ENCODE measurements around the gene IFNA13. TPM values are rescaled to one million over a fixed set of nuclear protein-coding genes. Genes with fewer than 3 reads are reported as not detected.

IFNA13 gene
- not detected in 2 replicates for total RNA-seq
- polyA plus RNA-seq, result not detected in 2 replicates
- polyA plus RNA-seq (2012), result not detected in 2 replicates
- polyA minus RNA-seq (ENCODE audit: low replicate concordance), result not detected in 2 replicates

DNA sequence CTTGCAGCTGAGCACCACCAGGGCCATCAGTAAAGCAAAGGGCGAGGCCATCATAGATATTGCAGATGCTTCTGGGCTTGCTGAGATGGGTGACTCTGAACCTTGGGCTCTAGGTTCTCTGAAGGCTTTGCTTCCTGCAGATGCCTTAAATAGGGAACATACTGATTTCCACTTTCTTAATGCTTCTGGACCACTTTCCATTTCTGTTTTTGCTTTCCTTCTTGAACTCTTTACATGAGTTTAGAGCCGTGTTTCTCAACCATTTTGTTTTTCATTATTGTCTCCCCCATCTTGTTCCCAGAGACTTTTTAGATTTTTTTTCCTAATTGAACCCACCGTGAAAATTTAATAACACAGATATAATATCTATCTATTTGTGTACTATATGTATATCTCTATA is at the start of gene IFNA13:
TSS of gene IFNA13 (minus strand) at position 101 of the 400 bp plus-strand sequence. CDS start at position 54, 47 bp downstream.
- Histone ChIP-seq H3K27me3 (ENCODE audit: control insufficient read depth, insufficient read depth, low read length) (peaks cover 6% of the 10 kb centered on the region), H3K9me3 (ENCODE audit: control insufficient read depth, insufficient read depth, low read depth, low read length) (no peaks in the 10 kb centered on the region), H3K4me1 (ENCODE audit: control insufficient read depth, extremely low read depth, insufficient read depth, low read length) (no peaks in the 10 kb centered on the region), H3K79me2 (ENCODE audit: control insufficient read depth, insufficient read depth, low read length) (no peaks in the 10 kb centered on the region), H3K36me3 (ENCODE audit: control insufficient read depth, insufficient read depth, low read length) (no peaks in the 10 kb centered on the region), H3K4me2 (ENCODE audit: extremely low read depth, insufficient read depth, low read length) (no peak within 1 kb of the TSS), H3K9ac (ENCODE audit: insufficient read depth, low read length) (no peak within 1 kb of the TSS), H4K20me1 (ENCODE audit: control insufficient read depth, extremely low read depth, insufficient read depth, low read length) (no peaks in the 10 kb centered on the region), H3K4me3 (replicated peaks in 1 of 4; ENCODE audit: control extremely low read depth in 1 of 4, insufficient read depth in 1 of 4, low read depth in 3 of 4, low read length in 4 of 4) (no peak within 1 kb of the TSS), H3K27ac (ENCODE audit: insufficient read depth, low read length) (no peak within 1 kb of the TSS), H2AFZ (ENCODE audit: low read length) (no peak within 1 kb of the TSS)
- DNase-seq (ENCODE audit: low read depth in 2 of 2), result no peak
- no peak for TF ChIP-seq EZH2 (IDR thresholded peaks at IDR 0.05; ENCODE audit: low read length, missing control alignments)
- TF ChIP-seq, protein P1, sequence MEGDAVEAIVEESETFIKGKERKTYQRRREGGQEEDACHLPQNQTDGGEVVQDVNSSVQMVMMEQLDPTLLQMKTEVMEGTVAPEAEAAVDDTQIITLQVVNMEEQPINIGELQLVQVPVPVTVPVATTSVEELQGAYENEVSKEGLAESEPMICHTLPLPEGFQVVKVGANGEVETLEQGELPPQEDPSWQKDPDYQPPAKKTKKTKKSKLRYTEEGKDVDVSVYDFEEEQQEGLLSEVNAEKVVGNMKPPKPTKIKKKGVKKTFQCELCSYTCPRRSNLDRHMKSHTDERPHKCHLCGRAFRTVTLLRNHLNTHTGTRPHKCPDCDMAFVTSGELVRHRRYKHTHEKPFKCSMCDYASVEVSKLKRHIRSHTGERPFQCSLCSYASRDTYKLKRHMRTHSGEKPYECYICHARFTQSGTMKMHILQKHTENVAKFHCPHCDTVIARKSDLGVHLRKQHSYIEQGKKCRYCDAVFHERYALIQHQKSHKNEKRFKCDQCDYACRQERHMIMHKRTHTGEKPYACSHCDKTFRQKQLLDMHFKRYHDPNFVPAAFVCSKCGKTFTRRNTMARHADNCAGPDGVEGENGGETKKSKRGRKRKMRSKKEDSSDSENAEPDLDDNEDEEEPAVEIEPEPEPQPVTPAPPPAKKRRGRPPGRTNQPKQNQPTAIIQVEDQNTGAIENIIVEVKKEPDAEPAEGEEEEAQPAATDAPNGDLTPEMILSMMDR (conservative IDR thresholded peaks at IDR 0.05 in 1 of 2, IDR thresholded peaks at IDR 0.05 in 1 of 2; ENCODE audit: low read depth in 1 of 2, low read length in 2 of 2), result no peak

DNA sequence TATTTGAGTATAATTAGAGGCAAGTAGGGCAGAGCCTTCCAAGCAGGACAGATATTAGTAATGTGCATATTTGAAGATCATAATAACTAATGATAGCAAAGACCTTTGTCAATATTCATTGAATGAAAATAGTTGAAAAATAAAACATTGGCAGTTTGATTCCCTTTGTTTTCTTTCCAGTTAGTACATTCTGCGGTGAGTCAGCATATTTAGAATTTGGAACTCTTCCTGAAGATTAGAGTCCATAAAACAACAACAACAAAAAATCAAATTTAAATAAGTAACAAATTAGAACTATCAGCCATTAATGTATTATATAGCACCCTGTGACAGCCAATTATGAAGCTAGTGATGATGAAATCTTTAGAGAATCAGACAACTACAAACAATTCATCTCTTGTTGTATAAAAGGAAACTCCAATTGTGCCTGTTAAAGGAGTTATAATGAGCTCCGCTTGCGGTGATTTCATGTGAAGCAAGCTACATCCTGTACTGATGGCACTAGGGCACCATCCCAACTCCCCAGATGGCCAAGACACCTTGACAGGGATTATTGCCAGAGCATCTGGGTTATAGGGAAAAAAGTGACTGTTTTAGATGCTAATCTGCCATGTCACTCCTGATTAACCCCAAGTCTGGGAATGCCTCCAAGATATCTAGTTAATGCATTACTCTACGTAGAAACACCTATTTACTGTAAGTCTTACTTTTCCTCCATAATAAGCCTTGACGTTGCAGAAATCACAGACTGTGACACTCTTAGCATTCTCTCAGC is 47.8 kb upstream of the IFNA13 start:
- Histone ChIP-seq H3K36me3 (ENCODE audit: control insufficient read depth, insufficient read depth, low read length) (no peaks in the 10 kb centered on the region), H3K4me3 (replicated peaks in 1 of 4; ENCODE audit: control extremely low read depth in 1 of 4, insufficient read depth in 1 of 4, low read depth in 3 of 4, low read length in 4 of 4) (no peak overlapping the region), H3K9ac (ENCODE audit: insufficient read depth, low read length) (no peak overlapping the region), H3K9me3 (ENCODE audit: control insufficient read depth, insufficient read depth, low read depth, low read length) (no peaks in the 10 kb centered on the region), H3K27ac (ENCODE audit: insufficient read depth, low read length) (no peak overlapping the region), H4K20me1 (ENCODE audit: control insufficient read depth, extremely low read depth, insufficient read depth, low read length) (no peaks in the 10 kb centered on the region), H3K27me3 (ENCODE audit: control insufficient read depth, insufficient read depth, low read length) (peaks cover 2% of the 10 kb centered on the region), H2AFZ (ENCODE audit: low read length) (no peak overlapping the region), H3K4me1 (ENCODE audit: control insufficient read depth, extremely low read depth, insufficient read depth, low read length) (no peaks in the 10 kb centered on the region), H3K4me2 (ENCODE audit: extremely low read depth, insufficient read depth, low read length) (no peak overlapping the region), H3K79me2 (ENCODE audit: control insufficient read depth, insufficient read depth, low read length) (no peaks in the 10 kb centered on the region)
- peak in 1 of 2 donors; percentile 78 for DNase-seq (ENCODE audit: low read depth in 2 of 2)
- no peak for TF ChIP-seq EZH2 (IDR thresholded peaks at IDR 0.05; ENCODE audit: low read length, missing control alignments)
- TF ChIP-seq, protein P1 (conservative IDR thresholded peaks at IDR 0.05 in 1 of 2, IDR thresholded peaks at IDR 0.05 in 1 of 2; ENCODE audit: low read depth in 1 of 2, low read length in 2 of 2), result no peak

DNA sequence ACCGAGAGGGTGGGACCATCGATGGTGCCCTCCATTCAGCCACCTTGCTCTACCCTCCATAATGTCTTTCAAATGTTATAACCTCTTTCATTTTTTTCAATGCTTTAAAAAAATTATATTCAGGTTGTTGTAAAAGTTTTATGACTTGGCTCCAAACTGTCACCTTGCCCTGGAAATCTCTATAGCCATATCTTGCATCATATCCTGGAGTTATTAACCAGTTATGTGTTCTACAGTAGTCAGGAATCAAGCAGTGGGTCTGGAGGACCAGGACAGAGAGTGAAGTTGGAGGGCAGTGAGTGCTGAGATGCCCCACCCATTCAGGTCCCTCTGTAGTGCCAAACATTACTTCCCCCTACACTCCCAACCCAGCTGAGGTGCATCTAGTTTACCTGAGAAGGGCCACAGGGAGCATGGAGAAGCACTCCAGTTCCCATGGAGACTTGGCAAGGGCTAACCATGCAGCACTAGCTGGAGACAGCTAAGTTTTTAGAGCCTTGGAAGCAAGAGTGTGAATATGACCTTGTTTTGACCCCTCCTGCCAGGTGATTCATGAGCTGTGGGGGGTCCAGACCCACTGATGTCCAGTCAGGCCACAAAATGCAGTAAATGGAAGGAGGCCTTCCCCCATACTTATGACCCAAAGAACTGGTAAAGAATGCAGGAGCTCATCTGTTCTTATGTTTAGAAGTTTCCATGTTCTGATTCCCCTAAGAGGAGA is 46.5 kb upstream of the IFNA13 start:
- DNase-seq (ENCODE audit: low read depth in 2 of 2), result no peak
- H3K79me2 ChIP-seq (ENCODE audit: control insufficient read depth, insufficient read depth, low read length), result no peaks in the 10 kb centered on the region
- no peaks in the 10 kb centered on the region for H3K4me1 ChIP-seq (ENCODE audit: control insufficient read depth, extremely low read depth, insufficient read depth, low read length)
- TF ChIP-seq, protein P1 (conservative IDR thresholded peaks at IDR 0.05 in 1 of 2, IDR thresholded peaks at IDR 0.05 in 1 of 2; ENCODE audit: low read depth in 1 of 2, low read length in 2 of 2), result no peak
- no peak for TF ChIP-seq EZH2 (IDR thresholded peaks at IDR 0.05; ENCODE audit: low read length, missing control alignments)
- H3K9ac ChIP-seq (ENCODE audit: insufficient read depth, low read length), result no peak overlapping the region
- H2AFZ ChIP-seq (ENCODE audit: low read length), result no peak overlapping the region
- H3K4me2 ChIP-seq (ENCODE audit: extremely low read depth, insufficient read depth, low read length), result no peak overlapping the region
- peaks cover 2% of the 10 kb centered on the region for H3K27me3 ChIP-seq (ENCODE audit: control insufficient read depth, insufficient read depth, low read length)
- no peak overlapping the region for H3K4me3 ChIP-seq (replicated peaks in 1 of 4; ENCODE audit: control extremely low read depth in 1 of 4, insufficient read depth in 1 of 4, low read depth in 3 of 4, low read length in 4 of 4)
- H4K20me1 ChIP-seq (ENCODE audit: control insufficient read depth, extremely low read depth, insufficient read depth, low read length), result no peaks in the 10 kb centered on the region
- H3K36me3 ChIP-seq (ENCODE audit: control insufficient read depth, insufficient read depth, low read length), result no peaks in the 10 kb centered on the region
- H3K9me3 ChIP-seq (ENCODE audit: control insufficient read depth, insufficient read depth, low read depth, low read length), result no peaks in the 10 kb centered on the region
- H3K27ac ChIP-seq (ENCODE audit: insufficient read depth, low read length), result no peak overlapping the region

All from fibroblast of lung (primary cell).